PC-9 (cell line): Measurements from ENCODE around the gene ANAPC15. TPM values are rescaled to one million over a fixed set of nuclear protein-coding genes. Genes with fewer than 3 reads are reported as not detected.

Experiments
- BruUV-seq: library from RNA; stranded (reverse); fragments of 400-500 nt; replicated peaks from 2 replicates; lab custom pipeline; 2021; lab: Mats Ljungman, UMichigan
- CTCF ChIA-PET: fragments of 300-600 bp; sonication (Branson Sonifier 250); formaldehyde crosslinking; loops from one replicate; lab custom pipeline; 2022; ENCODE audit warnings: antibody characterized with exemption; lab: Charles Lee
- POLR2A ChIA-PET: fragments of 300-600 bp; sonication (Branson Sonifier 250); formaldehyde crosslinking; loops from one replicate; lab custom pipeline; 2022; ENCODE audit warnings: antibody characterized with exemption; ENCODE audit not compliant: unreplicated experiment; lab: Charles Lee
- DNase-seq, 2 experiments: peaks; one replicate each; pipeline versions ENCODE4 v3.0.0 to v3.0.0-alpha.2; 2015 to 2022; ENCODE audit warnings: mixed read lengths in 1 of 2
- H2AFZ ChIP-seq: fragments of 200-600 bp; sonication (generic); 2 replicates; pipeline ENCODE4 v1.8.1; 2017; ENCODE audit warnings: antibody characterized with exemption
- H3F3A ChIP-seq: fragments of 200-600 bp; sonication (generic); 2 replicates; pipeline ENCODE4 v1.8.1; 2017; ENCODE audit warnings: antibody characterized with exemption, mild to moderate bottlenecking, low read depth; ENCODE audit not compliant: insufficient read depth
- H3K27ac ChIP-seq: fragments of 200-600 bp; sonication (generic); 2 replicates; pipeline ENCODE4 v1.6.1; 2016; ENCODE audit warnings: mixed run types
- H3K27me3 ChIP-seq: fragments of 200-600 bp; sonication (generic); 2 replicates; pipeline ENCODE4 v1.6.1; 2016; ENCODE audit warnings: low read depth, mixed run types; ENCODE audit not compliant: insufficient read depth
- H3K36me3 ChIP-seq: fragments of 200-600 bp; sonication (generic); 2 replicates; pipeline ENCODE4 v1.6.1; 2016; ENCODE audit warnings: low read depth, mixed run types
- H3K4me1 ChIP-seq: fragments of 200-600 bp; sonication (generic); replicated peaks from 2 replicates; pipeline ENCODE4 v1.6.1; 2016; ENCODE audit warnings: mixed run types; ENCODE audit not compliant: insufficient read depth
- H3K4me2 ChIP-seq: fragments of 200-600 bp; sonication (generic); 2 replicates; pipeline ENCODE4 v1.6.1; 2017; ENCODE audit warnings: mixed run types
- H3K4me3 ChIP-seq: fragments of 200-600 bp; sonication (generic); 2 replicates; pipeline ENCODE4 v1.6.1; 2016; ENCODE audit warnings: mixed run types
- H3K79me2 ChIP-seq: fragments of 200-600 bp; sonication (generic); 2 replicates; pipeline ENCODE4 v1.6.1; 2017; ENCODE audit warnings: low read depth, mixed run types
- H3K9me2 ChIP-seq: fragments of 200-600 bp; sonication (generic); 2 replicates; pipeline ENCODE4 v1.8.1; 2017; ENCODE audit warnings: mild to moderate bottlenecking; ENCODE audit not compliant: insufficient read depth
- H3K9me3 ChIP-seq: fragments of 200-600 bp; sonication (generic); 2 replicates; pipeline ENCODE4 v1.8.1; 2016; ENCODE audit warnings: low read depth; ENCODE audit not compliant: insufficient read depth
- H4K20me1 ChIP-seq: fragments of 200-600 bp; sonication (generic); 2 replicates; pipeline ENCODE4 v1.8.1; 2017; ENCODE audit not compliant: insufficient read depth
- EZH2 ChIP-seq: fragments of 200-600 bp; sonication (generic); IDR thresholded peaks from 2 replicates; pipeline ENCODE4 v1.8.0; 2017; ENCODE audit warnings: antibody characterized with exemption, low read depth
- intact Hi-C: fragments of 100-400 bp; cut with micrococcal nuclease; formaldehyde crosslinking; loops from one replicate; pipeline ENCODE4 v1.10.0; 2022; ENCODE audit not compliant: unreplicated experiment
- total RNA-seq: library from RNA; stranded (reverse); gene quantifications from 2 replicates; pipeline ENCODE4 v1.2.3, GENCODE V29; 2021
- TF ChIP-seq, protein P1 (sequence below): fragments of 200-600 bp; sonication (generic); conservative IDR thresholded peaks from 2 replicates; pipeline ENCODE4 v1.6.1; 2017; ENCODE audit warnings: mixed run types, antibody characterized with exemption, mild to moderate bottlenecking, moderate library complexity

Gene ANAPC15
- total RNA-seq, 1 experiment from 2014 or later = 97.8 TPM

DNA sequence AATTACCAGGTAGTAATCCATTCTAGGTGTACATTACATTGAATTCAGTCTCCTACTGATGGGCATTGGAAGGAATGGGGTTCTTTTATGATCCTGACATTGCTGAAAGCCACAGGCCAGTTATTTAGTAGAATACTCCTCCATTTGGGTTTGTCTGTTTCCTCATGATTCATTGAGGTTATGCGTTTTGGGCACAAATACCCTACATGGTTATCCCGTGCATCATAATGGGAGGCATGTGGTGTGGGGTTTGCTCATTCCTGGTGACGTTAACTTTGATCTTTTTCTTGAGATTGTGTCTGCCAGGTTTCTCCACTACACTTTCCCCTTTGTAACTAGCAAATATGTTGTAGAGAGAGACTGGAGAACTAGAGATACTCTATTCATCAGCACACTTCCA is 28.6 kb upstream of the ANAPC15 start:
- CTCF ChIA-PET = no interaction called here
- Histone ChIP-seq H3K9me3 (no peaks in the 10 kb centered on the region), H3K79me2 (no peaks in the 10 kb centered on the region), H4K20me1 (no peaks in the 10 kb centered on the region), H3F3A (peaks cover 6% of the 10 kb centered on the region; the same call in 1 of the 2 replicates), H3K27me3 (no peaks in the 10 kb centered on the region), H3K9me2 (no peaks in the 10 kb centered on the region), H3K36me3 (no peaks in the 10 kb centered on the region), H3K4me1 (peaks cover 6% of the 10 kb centered on the region; the same call in 1 of the 2 replicates), H3K4me3 (no peak overlapping the region), H2AFZ (no peak overlapping the region), H3K27ac (no peak overlapping the region), H3K4me2 (no peak overlapping the region)
- no peak for TF ChIP-seq EZH2
- TF ChIP-seq, protein P1, sequence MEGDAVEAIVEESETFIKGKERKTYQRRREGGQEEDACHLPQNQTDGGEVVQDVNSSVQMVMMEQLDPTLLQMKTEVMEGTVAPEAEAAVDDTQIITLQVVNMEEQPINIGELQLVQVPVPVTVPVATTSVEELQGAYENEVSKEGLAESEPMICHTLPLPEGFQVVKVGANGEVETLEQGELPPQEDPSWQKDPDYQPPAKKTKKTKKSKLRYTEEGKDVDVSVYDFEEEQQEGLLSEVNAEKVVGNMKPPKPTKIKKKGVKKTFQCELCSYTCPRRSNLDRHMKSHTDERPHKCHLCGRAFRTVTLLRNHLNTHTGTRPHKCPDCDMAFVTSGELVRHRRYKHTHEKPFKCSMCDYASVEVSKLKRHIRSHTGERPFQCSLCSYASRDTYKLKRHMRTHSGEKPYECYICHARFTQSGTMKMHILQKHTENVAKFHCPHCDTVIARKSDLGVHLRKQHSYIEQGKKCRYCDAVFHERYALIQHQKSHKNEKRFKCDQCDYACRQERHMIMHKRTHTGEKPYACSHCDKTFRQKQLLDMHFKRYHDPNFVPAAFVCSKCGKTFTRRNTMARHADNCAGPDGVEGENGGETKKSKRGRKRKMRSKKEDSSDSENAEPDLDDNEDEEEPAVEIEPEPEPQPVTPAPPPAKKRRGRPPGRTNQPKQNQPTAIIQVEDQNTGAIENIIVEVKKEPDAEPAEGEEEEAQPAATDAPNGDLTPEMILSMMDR = no peak
- peak in 1 of 2 experiments; percentile 57 for DNase-seq
- POLR2A ChIA-PET = no interaction called here
- intact Hi-C loops = no loop called here
- no TSS peak for BruUV-seq

DNA sequence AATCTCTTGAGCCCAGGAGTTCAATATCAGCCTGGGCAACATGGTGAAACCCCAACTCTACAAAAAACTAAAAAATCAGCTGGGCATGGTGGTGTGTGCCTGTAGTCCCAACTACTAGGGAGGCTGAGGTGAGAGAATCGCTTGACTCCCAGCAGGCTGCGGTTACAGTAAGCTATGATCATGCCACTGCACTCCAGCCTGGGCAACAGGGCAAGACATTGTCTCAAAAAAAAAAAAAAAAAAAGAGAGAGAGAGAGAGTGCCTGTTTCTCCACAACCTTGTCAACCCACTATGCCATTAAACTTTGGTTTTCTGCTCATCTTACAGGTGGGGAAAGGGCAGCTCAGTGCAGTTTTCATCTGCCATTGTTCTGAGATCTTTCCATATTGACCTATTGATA is 28.2 kb upstream of the ANAPC15 start:
- no peak for DNase-seq
- Histone ChIP-seq H3K27me3 (no peaks in the 10 kb centered on the region), H3K27ac (no peak overlapping the region), H3F3A (peaks cover 6% of the 10 kb centered on the region; the same call in 1 of the 2 replicates), H3K9me3 (no peaks in the 10 kb centered on the region), H3K4me2 (no peak overlapping the region), H3K9me2 (no peaks in the 10 kb centered on the region), H4K20me1 (no peaks in the 10 kb centered on the region), H2AFZ (no peak overlapping the region), H3K79me2 (no peaks in the 10 kb centered on the region), H3K4me3 (no peak overlapping the region), H3K36me3 (no peaks in the 10 kb centered on the region), H3K4me1 (peaks cover 4% of the 10 kb centered on the region; the same call in 1 of the 2 replicates)
- BruUV-seq = no TSS peak
- ChIA-PET CTCF (no interaction called here), POLR2A (no interaction called here)
- intact Hi-C loops = no loop called here
- TF ChIP-seq, protein P1 = no peak
- TF ChIP-seq EZH2 = no peak

DNA sequence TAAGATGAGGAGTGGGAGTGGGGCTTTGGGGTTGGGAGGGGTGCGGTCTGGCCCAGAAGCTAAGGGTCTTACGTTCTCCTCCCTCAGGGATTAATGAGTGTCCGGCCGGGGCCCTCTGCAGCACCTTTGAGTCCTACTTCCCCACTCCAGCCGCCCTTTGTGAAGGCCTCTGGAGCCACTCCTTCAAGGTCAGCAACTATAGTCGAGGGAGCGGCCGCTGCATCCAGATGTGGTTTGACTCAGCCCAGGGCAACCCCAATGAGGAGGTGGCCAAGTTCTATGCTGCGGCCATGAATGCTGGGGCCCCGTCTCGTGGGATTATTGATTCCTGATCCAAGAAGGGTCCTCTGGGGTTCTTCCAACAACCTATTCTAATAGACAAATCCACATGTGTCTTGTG is 27.0 kb upstream of the ANAPC15 start:
- ChIA-PET POLR2A (no interaction called here), CTCF (no interaction called here)
- no peaks in the 10 kb centered on the region for H4K20me1 ChIP-seq
- H3K27me3 ChIP-seq = no peaks in the 10 kb centered on the region
- no peaks in the 10 kb centered on the region for H3K79me2 ChIP-seq
- DNase-seq = no peak
- no peaks in the 10 kb centered on the region for H3K36me3 ChIP-seq
- H3K9me2 ChIP-seq = no peaks in the 10 kb centered on the region
- peaks cover 2% of the 10 kb centered on the region; the same call in 1 of the 2 replicates for H3F3A ChIP-seq
- TF ChIP-seq, protein P1 = no peak
- no peak for TF ChIP-seq EZH2
- no peaks in the 10 kb centered on the region; the same call in 1 of the 2 replicates for H3K4me1 ChIP-seq
- H3K4me3 ChIP-seq = no peak overlapping the region
- no peaks in the 10 kb centered on the region for H3K9me3 ChIP-seq
- H2AFZ ChIP-seq = no peak overlapping the region
- no peak overlapping the region for H3K4me2 ChIP-seq
- no peak overlapping the region for H3K27ac ChIP-seq
- intact Hi-C loops = no loop called here
- BruUV-seq = no TSS peak
